ENCODE results near the gene SPTBN4.

Gene SPTBN4

DNA sequence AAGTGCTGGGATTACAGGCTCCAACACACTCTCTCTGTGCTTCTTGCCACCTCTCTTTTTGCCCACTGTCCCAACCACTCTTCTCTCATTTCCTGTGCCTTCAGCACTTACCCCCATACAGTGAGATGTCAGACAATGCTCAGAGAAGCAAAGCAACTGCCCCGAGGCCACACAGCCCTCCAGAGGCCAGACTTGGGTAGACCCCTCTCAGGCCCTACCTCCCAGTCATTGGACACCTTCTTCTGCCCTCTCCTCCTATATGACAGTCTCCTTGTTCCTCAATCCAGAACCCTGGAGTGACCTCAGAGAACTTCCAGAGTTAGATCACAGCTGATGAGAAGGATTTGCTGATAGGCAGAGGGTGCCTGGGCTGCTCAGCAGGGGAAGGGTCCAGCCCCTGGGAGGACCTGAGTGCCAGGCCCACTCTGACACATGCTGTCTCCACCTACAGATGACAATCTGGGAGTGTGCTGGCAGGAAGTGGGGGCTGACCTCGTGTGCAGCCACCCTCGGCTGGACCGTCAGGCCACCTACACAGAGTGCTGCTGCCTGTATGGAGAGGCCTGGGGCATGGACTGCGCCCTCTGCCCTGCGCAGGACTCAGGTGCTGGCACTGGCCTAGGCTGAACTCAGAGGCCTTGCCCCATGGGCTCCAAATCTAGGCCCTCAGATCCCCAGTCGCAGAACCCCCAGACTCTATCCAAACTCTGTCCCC, 158.8 kb downstream of the SPTBN4 start:
- DNase-seq (ENCODE audit: low read depth, low spot score) = no peak
- in situ Hi-C loops (cut with HindIII; ENCODE audit: low sequenced_read_pairs) = no loop called here

More for the DNA sequence above, 158.8 kb downstream of the SPTBN4 start:
- H3K4me3 ChIP-seq (ENCODE audit: low read depth, low read length) = no peak overlapping the region
- TF ChIP-seq, protein P1, sequence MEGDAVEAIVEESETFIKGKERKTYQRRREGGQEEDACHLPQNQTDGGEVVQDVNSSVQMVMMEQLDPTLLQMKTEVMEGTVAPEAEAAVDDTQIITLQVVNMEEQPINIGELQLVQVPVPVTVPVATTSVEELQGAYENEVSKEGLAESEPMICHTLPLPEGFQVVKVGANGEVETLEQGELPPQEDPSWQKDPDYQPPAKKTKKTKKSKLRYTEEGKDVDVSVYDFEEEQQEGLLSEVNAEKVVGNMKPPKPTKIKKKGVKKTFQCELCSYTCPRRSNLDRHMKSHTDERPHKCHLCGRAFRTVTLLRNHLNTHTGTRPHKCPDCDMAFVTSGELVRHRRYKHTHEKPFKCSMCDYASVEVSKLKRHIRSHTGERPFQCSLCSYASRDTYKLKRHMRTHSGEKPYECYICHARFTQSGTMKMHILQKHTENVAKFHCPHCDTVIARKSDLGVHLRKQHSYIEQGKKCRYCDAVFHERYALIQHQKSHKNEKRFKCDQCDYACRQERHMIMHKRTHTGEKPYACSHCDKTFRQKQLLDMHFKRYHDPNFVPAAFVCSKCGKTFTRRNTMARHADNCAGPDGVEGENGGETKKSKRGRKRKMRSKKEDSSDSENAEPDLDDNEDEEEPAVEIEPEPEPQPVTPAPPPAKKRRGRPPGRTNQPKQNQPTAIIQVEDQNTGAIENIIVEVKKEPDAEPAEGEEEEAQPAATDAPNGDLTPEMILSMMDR (IDR thresholded peaks at IDR 0.05; ENCODE audit: low read depth, low read length) = no peak

Measured in astrocyte of the spinal cord (primary cell).